IMR-90 (cell line): ENCODE results near the gene H1-8. TPM values are rescaled to one million over a fixed set of nuclear protein-coding genes. Genes with fewer than 3 reads are reported as not detected.

Experiments used
- ATAC-seq: fragments of 200-7000 bp; cut with Tn5 transposase; 2 replicates; pipeline ENCODE4 v1.9.1; 2020; ENCODE audit warnings: low read depth, mild to moderate bottlenecking, moderate library complexity
- BruUV-seq: library from RNA; stranded (reverse); fragments of 400-500 nt; replicated peaks from 2 replicates; lab custom pipeline; 2021; lab: Mats Ljungman, UMichigan
- CTCF ChIA-PET: fragments of 300-600 bp; formaldehyde crosslinking; extraction: SDS; loops from one replicate; lab custom pipeline; 2021; ENCODE audit warnings: antibody characterized with exemption; lab: Yijun Ruan, JAX
- POLR2A ChIA-PET: fragments of 300-600 bp; sonication (Branson Sonifier 250); formaldehyde crosslinking; loops from one replicate; lab custom pipeline; 2022; ENCODE audit warnings: antibody characterized with exemption; ENCODE audit not compliant: unreplicated experiment; lab: Charles Lee
- DNase-seq: peaks from one replicate; pipeline ENCODE4 v3.0.0; 2013
- H2AFZ ChIP-seq: replicated peaks from 2 replicates; pipeline ENCODE3; 2013; ENCODE audit warnings: low read length, mild to moderate bottlenecking; ENCODE audit not compliant: poor library complexity
- H2AK5ac ChIP-seq: 2 replicates; pipeline ENCODE4 v1.6.1; 2013; ENCODE audit warnings: low read depth, low read length, inconsistent platforms
- H2AK9ac ChIP-seq: replicated peaks from 2 replicates; pipeline ENCODE3; 2013; ENCODE audit warnings: mild to moderate bottlenecking, low read depth, low read length, moderate library complexity; ENCODE audit not compliant: poor library complexity
- H2BK120ac ChIP-seq: 2 replicates; pipeline ENCODE4 v1.6.1; 2013; ENCODE audit warnings: low read depth, low read length, inconsistent platforms
- H2BK15ac ChIP-seq: 3 replicates; pipeline ENCODE4 v1.6.1; 2013; ENCODE audit warnings: low read depth, low read length, inconsistent platforms
- H2BK20ac ChIP-seq: 2 replicates; pipeline ENCODE4 v1.6.1; 2013; ENCODE audit warnings: low read depth, mild to moderate bottlenecking, inconsistent platforms, low read length, moderate library complexity
- H2BK5ac ChIP-seq: 2 replicates; pipeline ENCODE4 v1.6.1; 2013; ENCODE audit warnings: mild to moderate bottlenecking, low read depth, low read length, inconsistent platforms; ENCODE audit not compliant: poor library complexity, severe bottlenecking
- H3K14ac ChIP-seq: replicated peaks from 2 replicates; pipeline ENCODE4 v1.6.1; 2013; ENCODE audit warnings: low read depth, low read length, inconsistent platforms
- H3K18ac ChIP-seq: 2 replicates; pipeline ENCODE4 v1.6.1; 2013; ENCODE audit warnings: low read depth, low read length, control low read depth
- H3K23ac ChIP-seq: 2 replicates; pipeline ENCODE4 v1.6.1; 2013; ENCODE audit warnings: low read depth, low read length, inconsistent platforms
- H3K27ac ChIP-seq: 2 replicates; pipeline ENCODE4 v1.5.1; 2013; ENCODE audit warnings: mild to moderate bottlenecking, control low read depth, low read length; ENCODE audit not compliant: insufficient read depth
- H3K27me3 ChIP-seq: 2 replicates; pipeline ENCODE4 v1.6.1; 2013; ENCODE audit warnings: low read length; ENCODE audit not compliant: control insufficient read depth, insufficient read depth
- H3K36me3 ChIP-seq: 2 replicates; pipeline ENCODE4 v1.6.1; 2013; ENCODE audit warnings: low read length, mixed read lengths; ENCODE audit not compliant: control insufficient read depth, insufficient read depth
- H3K4ac ChIP-seq: 2 replicates; pipeline ENCODE4 v1.6.1; 2013; ENCODE audit warnings: low read depth, low read length, inconsistent platforms
- H3K4me1 ChIP-seq: 2 replicates; pipeline ENCODE4 v1.6.1; 2013; ENCODE audit warnings: low read length, mixed read lengths; ENCODE audit not compliant: control insufficient read depth, insufficient read depth
- H3K4me2 ChIP-seq: 2 replicates; pipeline ENCODE4 v1.6.1; 2013; ENCODE audit warnings: low read depth, mild to moderate bottlenecking, control low read depth, low read length, moderate library complexity
- H3K4me3 ChIP-seq: 2 replicates; pipeline ENCODE4 v1.5.1; 2013; ENCODE audit warnings: low read depth, mild to moderate bottlenecking, control low read depth, low read length, moderate library complexity; ENCODE audit not compliant: insufficient read depth
- H3K56ac ChIP-seq: 2 replicates; pipeline ENCODE4 v1.6.1; 2013; ENCODE audit warnings: low read length, inconsistent platforms; ENCODE audit not compliant: insufficient read depth; ENCODE audit errors: extremely low read depth
- H3K79me1 ChIP-seq, 2 experiments: 2 replicates each; pipeline ENCODE4 v1.6.1; 2013; ENCODE audit warnings: low read length in 2 of 2, inconsistent platforms in 1 of 2, low read depth in 1 of 2
- H3K9ac ChIP-seq: 2 replicates; pipeline ENCODE4 v1.6.1; 2013; ENCODE audit warnings: low read depth, low read length, control low read depth
- H3K9me1 ChIP-seq: 2 replicates; pipeline ENCODE4 v1.6.1; 2013; ENCODE audit warnings: low read length, inconsistent platforms; ENCODE audit not compliant: insufficient read depth
- H3K9me3 ChIP-seq: 2 replicates; pipeline ENCODE4 v1.6.1; 2013; ENCODE audit warnings: low read length; ENCODE audit not compliant: control insufficient read depth, insufficient read depth
- H4K20me1 ChIP-seq: 2 replicates; pipeline ENCODE4 v1.6.1; 2013; ENCODE audit warnings: low read length, inconsistent platforms; ENCODE audit not compliant: insufficient read depth
- H4K5ac ChIP-seq: 2 replicates; pipeline ENCODE4 v1.6.1; 2013; ENCODE audit warnings: mild to moderate bottlenecking, low read depth, low read length, control low read depth
- H4K8ac ChIP-seq, 2 experiments: 2 replicates each; pipeline ENCODE4 v1.6.1; 2013; ENCODE audit warnings: low read depth in 2 of 2, low read length in 2 of 2, control low read depth in 1 of 2, inconsistent platforms in 1 of 2
- H4K91ac ChIP-seq: 2 replicates; pipeline ENCODE4 v1.6.1; 2013; ENCODE audit warnings: low read depth, low read length, inconsistent platforms; ENCODE audit not compliant: insufficient read depth
- BHLHE40 ChIP-seq: fragments of 150-350 bp; IDR thresholded peaks from 2 replicates; pipeline ENCODE4 v1.6.1; 2016; ENCODE audit warnings: mild to moderate bottlenecking, low read depth, low read length
- CHD1 ChIP-seq: IDR thresholded peaks from 2 replicates; pipeline ENCODE4 v1.6.1; 2012; ENCODE audit warnings: low read depth, low read length, improper control_type of control experiment
- ELK1 ChIP-seq: fragments of 150-350 bp; IDR thresholded peaks from 2 replicates; pipeline ENCODE4 v1.6.1; 2016; ENCODE audit warnings: low read depth, mild to moderate bottlenecking, low read length, moderate library complexity, borderline replicate concordance
- FOS ChIP-seq: fragments of 150-350 bp; IDR thresholded peaks from 2 replicates; pipeline ENCODE4 v1.6.1; 2016; ENCODE audit warnings: low read depth, low read length
- MAZ ChIP-seq: IDR thresholded peaks from 2 replicates; pipeline ENCODE4 v1.6.1; 2012; ENCODE audit warnings: low read depth, mild to moderate bottlenecking, low read length, improper control_type of control experiment, moderate library complexity, borderline replicate concordance
- POLR2A ChIP-seq: IDR thresholded peaks from 2 replicates; pipeline ENCODE4 v1.6.1; 2012; ENCODE audit warnings: mild to moderate bottlenecking, low read depth, low read length
- USF2 ChIP-seq: fragments of 150-350 bp; IDR thresholded peaks from 2 replicates; pipeline ENCODE4 v1.6.1; 2017; ENCODE audit warnings: mild to moderate bottlenecking, antibody characterized with exemption, low read length, low read depth
- WGBS, 2 experiments: methylation state at CpG; one replicate each; pipeline versions ENCODE4 v1.1.5 to v1.1.7; 2013; ENCODE audit warnings: missing lambda C conversion rate in 2 of 2; ENCODE audit not compliant: insufficient read length in 1 of 2; ENCODE audit errors: extremely low coverage in 2 of 2; 5-methylcytosine and 5-hydroxymethylcytosine counted together
- dilution Hi-C: fragments of 300-500 bp; cut with HindIII; formaldehyde crosslinking; loops from one replicate; pipeline ENCODE4 v1.14.3; 2018; ENCODE audit warnings: low sequenced_read_pairs; ENCODE audit not compliant: unreplicated experiment
- in situ Hi-C: fragments of 300-500 bp; cut with MboI; formaldehyde crosslinking; loops from 3 replicates; pipeline ENCODE4 v1.14.3; 2019; ENCODE audit warnings: low sequenced_read_pairs, inconsistent platforms, mixed read lengths
- intact Hi-C: fragments of 100-400 bp; cut with micrococcal nuclease; formaldehyde crosslinking; loops from 2 replicates; pipeline ENCODE4 v1.10.0; 2022
- polyA plus RNA-seq, 3 experiments: library from polyadenylated mRNA; depleted of rRNA; stranded (reverse); fragments of >200 nt; gene quantifications; 2 replicates each; pipeline ENCODE4 v1.2.3, GENCODE V29; 2012; ENCODE audit warnings: low replicate concordance in 1 of 3
- total RNA-seq: library from RNA; depleted of rRNA; stranded (reverse); fragments of >200 nt; gene quantifications from 2 replicates; pipeline ENCODE4 v1.2.3, GENCODE V29; 2012

Gene H1-8
- total and polyA plus RNA-seq, 2 of the 4 experiments (the other 2 are of a cell fraction) = not detected

GRCh38 chr3:129563850-129564535 is 21.0 kb downstream of the H1-8 start:
- Histone ChIP-seq H3K9ac (no peak overlapping the region), H2AK9ac (no peak overlapping the region), H3K4ac (no peak overlapping the region), H2BK15ac (no peak overlapping the region), H2BK20ac (no peak overlapping the region), H4K8ac (no peak overlapping the region), H2AFZ (no peak overlapping the region), H2BK5ac (no peak overlapping the region), H2BK120ac (no peak overlapping the region), H3K56ac (no peak overlapping the region), H4K20me1 (no peaks in the 10 kb centered on the region), H3K27me3 (no peaks in the 10 kb centered on the region), H3K4me1 (peaks cover 27% of the 10 kb centered on the region), H3K9me3 (no peaks in the 10 kb centered on the region), H3K4me3 (no peak overlapping the region), H4K5ac (no peak overlapping the region), H3K4me2 (no peak overlapping the region), H3K79me1 (peaks cover 7 to 21% of the 10 kb centered on the region in 2 experiments; a peak in 3 of 4 replicates), H3K36me3 (peaks cover 32% of the 10 kb centered on the region), H3K14ac (no peak overlapping the region), H3K27ac (no peak overlapping the region), H3K18ac (no peak overlapping the region), H2AK5ac (no peak overlapping the region), H3K9me1 (peaks cover 16% of the 10 kb centered on the region), H4K91ac (no peak overlapping the region), H3K23ac (no peak overlapping the region)
- intact Hi-C loops = loop anchor here (5.0 kb wide), 1 partner anchor 122 kb away; the partner anchor contains the start of gene IFT122
- ATAC-seq (no peak), DNase-seq (no peak)
- POLR2A ChIA-PET = no interaction called here
- dilution Hi-C loops = no loop called here
- TF ChIP-seq MAZ (no peak), USF2 (no peak), FOS (no peak), BHLHE40 (no peak), POLR2A (no peak), ELK1 (no peak), CHD1 (no peak)
- no TSS peak for BruUV-seq
- CTCF ChIA-PET = no interaction called here
- in situ Hi-C loops = no loop called here
- WGBS, 2 experiments = 100% methylated on average over 1 of the region's 8 CpGs; no CpG with 5 or more reads in 1 of the 2 experiments
